H9 (cell line): ENCODE data around the gene DTD1. TPM values are rescaled to one million over a fixed set of nuclear protein-coding genes. Genes with fewer than 3 reads are reported as not detected.

ENCODE experiments used
- DNase-seq: peaks from one replicate; pipeline ENCODE4 v3.0.0-alpha.2; 2017
- H2AFZ ChIP-seq: one replicate; pipeline ENCODE4 v1.6.1; 2013; ENCODE audit warnings: mild to moderate bottlenecking, low read length, control low read depth, moderate library complexity
- H2AK5ac ChIP-seq: 2 replicates; pipeline ENCODE4 v1.6.1; 2013; ENCODE audit warnings: low read length, control low read depth, mixed read lengths; ENCODE audit not compliant: insufficient read length
- H2BK120ac ChIP-seq: one replicate; pipeline ENCODE4 v1.6.1; 2013; ENCODE audit warnings: low read depth, mild to moderate bottlenecking, low read length, control low read depth, inconsistent platforms; ENCODE audit not compliant: poor library complexity, severe bottlenecking
- H2BK12ac ChIP-seq: 2 replicates; pipeline ENCODE4 v1.6.1; 2013; ENCODE audit warnings: low read length, control low read depth, mixed read lengths, low read depth; ENCODE audit not compliant: insufficient read length
- H2BK15ac ChIP-seq: 2 replicates; pipeline ENCODE4 v1.6.1; 2013; ENCODE audit warnings: low read depth, low read length, control low read depth
- H2BK20ac ChIP-seq: one replicate; pipeline ENCODE4 v1.6.1; 2013; ENCODE audit warnings: low read depth, mild to moderate bottlenecking, low read length, control low read depth, inconsistent platforms; ENCODE audit not compliant: poor library complexity, severe bottlenecking
- H2BK5ac ChIP-seq: 2 replicates; pipeline ENCODE4 v1.6.1; 2013; ENCODE audit warnings: low read length, control low read depth, mixed read lengths; ENCODE audit not compliant: insufficient read length
- H3K14ac ChIP-seq: 2 replicates; pipeline ENCODE4 v1.6.1; 2013; ENCODE audit warnings: low read length, control low read depth; ENCODE audit not compliant: insufficient read depth
- H3K18ac ChIP-seq: 2 replicates; pipeline ENCODE4 v1.6.1; 2013; ENCODE audit warnings: low read depth, mild to moderate bottlenecking, mixed read lengths, low read length, control low read depth; ENCODE audit not compliant: insufficient read length
- H3K23ac ChIP-seq: 2 replicates; pipeline ENCODE4 v1.6.1; 2013; ENCODE audit warnings: low read length, control low read depth, mixed read lengths, low read depth; ENCODE audit not compliant: insufficient read length
- H3K23me2 ChIP-seq: 2 replicates; pipeline ENCODE4 v1.6.1; 2013; ENCODE audit warnings: low read depth, mild to moderate bottlenecking, mixed read lengths, low read length, control low read depth; ENCODE audit not compliant: insufficient read length, poor library complexity, severe bottlenecking
- H3K27ac ChIP-seq: 2 replicates; pipeline ENCODE4 v1.5.1; 2013; ENCODE audit warnings: low read length, control low read depth, mixed read lengths, low read depth; ENCODE audit not compliant: insufficient read length
- H3K27me3 ChIP-seq: 2 replicates; pipeline ENCODE4 v1.6.1; 2013; ENCODE audit warnings: low read length, control low read depth, inconsistent platforms; ENCODE audit not compliant: insufficient read depth
- H3K4ac ChIP-seq: 2 replicates; pipeline ENCODE4 v1.6.1; 2013; ENCODE audit warnings: low read depth, mild to moderate bottlenecking, control low read depth, inconsistent platforms, low read length, moderate library complexity
- H3K4me1 ChIP-seq: 2 replicates; pipeline ENCODE4 v1.6.1; 2013; ENCODE audit warnings: low read length, control low read depth, inconsistent platforms; ENCODE audit not compliant: insufficient read depth
- H3K4me2 ChIP-seq: 2 replicates; pipeline ENCODE4 v1.6.1; 2013; ENCODE audit warnings: low read length, control low read depth, mixed read lengths; ENCODE audit not compliant: insufficient read length, insufficient read depth
- H3K56ac ChIP-seq: 2 replicates; pipeline ENCODE4 v1.6.1; 2013; ENCODE audit warnings: low read depth, mild to moderate bottlenecking, mixed read lengths, low read length, control low read depth; ENCODE audit not compliant: insufficient read length
- H3K79me1 ChIP-seq: 2 replicates; pipeline ENCODE4 v1.6.1; 2013; ENCODE audit warnings: low read depth, mild to moderate bottlenecking, moderate library complexity, low read length, control low read depth, inconsistent platforms; ENCODE audit not compliant: insufficient read depth, poor library complexity, severe bottlenecking
- H3K79me2 ChIP-seq: 2 replicates; pipeline ENCODE4 v1.6.1; 2013; ENCODE audit warnings: low read length, control low read depth, inconsistent platforms; ENCODE audit not compliant: insufficient read depth
- H3K9ac ChIP-seq: 2 replicates; pipeline ENCODE4 v1.6.1; 2013; ENCODE audit warnings: low read length, control low read depth, mixed read lengths; ENCODE audit not compliant: insufficient read length; ENCODE audit errors: extremely low read depth
- H3K9me3 ChIP-seq: one replicate; pipeline ENCODE4 v1.6.1; 2013; ENCODE audit warnings: low read depth, low read length, inconsistent platforms; ENCODE audit not compliant: control insufficient read depth
- H3T11ph ChIP-seq: one replicate; pipeline ENCODE4 v1.6.1; 2013; ENCODE audit warnings: mild to moderate bottlenecking, low read length, control low read depth, inconsistent platforms
- H4K20me1 ChIP-seq: one replicate; pipeline ENCODE4 v1.6.1; 2013; ENCODE audit not compliant: control insufficient read depth, insufficient read length, insufficient read depth
- H4K5ac ChIP-seq: 2 replicates; pipeline ENCODE4 v1.6.1; 2013; ENCODE audit warnings: low read depth, mild to moderate bottlenecking, mixed read lengths, low read length, control low read depth; ENCODE audit not compliant: insufficient read length
- H4K8ac ChIP-seq: replicated peaks from 2 replicates; pipeline ENCODE4 v1.6.1; 2013; ENCODE audit warnings: low read length, control low read depth, mixed read lengths, low read depth; ENCODE audit not compliant: insufficient read length
- H4K91ac ChIP-seq: 2 replicates; pipeline ENCODE4 v1.6.1; 2013; ENCODE audit warnings: low read depth, mild to moderate bottlenecking, moderate library complexity, mixed read lengths, low read length, control low read depth; ENCODE audit not compliant: insufficient read length
- H3K27ac Mint-ChIP-seq, 3 experiments: 2 replicates in 2 of 3; 3 replicates in 1 of 3; pipeline ENCODE4 v1.8.0; 2020 to 2021; ENCODE audit warnings: mixed read lengths in 3 of 3, mild to moderate bottlenecking in 1 of 3, moderate library complexity in 1 of 3
- H3K27me3 Mint-ChIP-seq: 2 replicates; pipeline ENCODE4 v1.8.0; 2021; ENCODE audit warnings: low read depth, mild to moderate bottlenecking, moderate library complexity, mixed read lengths
- H3K36me3 Mint-ChIP-seq, 3 experiments: 2 replicates in 2 of 3; 3 replicates in 1 of 3; pipeline ENCODE4 v1.8.0; 2020 to 2021; ENCODE audit warnings: low read depth in 3 of 3, mixed read lengths in 3 of 3; ENCODE audit not compliant: insufficient read depth in 1 of 3
- H3K4me1 Mint-ChIP-seq, 2 experiments: 2 replicates each; pipeline ENCODE4 v1.8.0; 2020; ENCODE audit warnings: mixed read lengths in 2 of 2
- H3K4me3 Mint-ChIP-seq, 2 experiments: 2 replicates in 1 of 2; 3 replicates in 1 of 2; pipeline ENCODE4 v1.8.0; 2020 to 2021; ENCODE audit warnings: mild to moderate bottlenecking in 2 of 2, mixed read lengths in 2 of 2, moderate library complexity in 1 of 2
- H3K9me3 Mint-ChIP-seq, 2 experiments: 2 replicates in 1 of 2; 3 replicates in 1 of 2; pipeline ENCODE4 v1.8.0; 2020; ENCODE audit warnings: mild to moderate bottlenecking in 2 of 2, mixed read lengths in 2 of 2, moderate library complexity in 1 of 2
- WGBS: extraction: QIAGEN DNeasy Blood & Tissue Kit; methylation state at CpG from one replicate; pipeline ENCODE4 v1.1.7; 2013; ENCODE audit warnings: missing lambda C conversion rate, low lambda C conversion rate, mixed read lengths; ENCODE audit not compliant: insufficient read length; ENCODE audit errors: extremely low coverage; 5-methylcytosine and 5-hydroxymethylcytosine counted together
- total RNA-seq: library from RNA; stranded (reverse); gene quantifications from 2 replicates; pipeline ENCODE4 v1.2.1, GENCODE V29; 2021
- TF ChIP-seq, protein P1 (sequence below): fragments of 200-600 bp; sonication (generic); conservative IDR thresholded peaks from 3 replicates; pipeline ENCODE4 v1.8.0; 2021; ENCODE audit warnings: antibody characterized with exemption, mild to moderate bottlenecking

The DTD1 gene
- total RNA-seq, 1 experiment from 2014 or later = 62.0 TPM

DNA sequence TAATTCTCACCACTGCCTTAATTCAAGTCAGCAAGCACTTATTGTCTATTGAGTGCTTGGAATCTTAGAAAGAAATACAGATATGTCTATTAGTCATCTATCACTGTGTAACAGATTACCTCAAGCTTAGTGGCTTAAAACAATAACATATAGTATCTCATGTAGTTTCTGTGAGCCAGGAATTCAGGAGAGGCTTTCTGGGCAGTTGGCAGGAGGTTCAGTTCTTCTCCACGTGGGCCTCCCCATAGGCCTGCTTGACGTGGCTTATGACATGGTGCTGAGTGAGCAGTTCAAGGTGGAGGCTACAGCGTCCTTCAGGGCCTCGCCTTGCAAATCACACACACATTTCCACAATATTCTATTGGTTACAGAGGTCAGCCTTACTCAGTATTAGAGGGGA is 69.7 kb downstream of the DTD1 start:
- H3K79me2 ChIP-seq = no peaks in the 10 kb centered on the region
- H3K4me1 Mint-ChIP-seq = no peaks in the 10 kb centered on the region
- H2AK5ac ChIP-seq = no peak overlapping the region
- H2BK12ac ChIP-seq = no peak overlapping the region
- no peaks in the 10 kb centered on the region for H3K79me1 ChIP-seq
- no peaks in the 10 kb centered on the region for H3K23me2 ChIP-seq
- no peaks in the 10 kb centered on the region for H3K9me3 ChIP-seq
- no peak overlapping the region for H3K56ac ChIP-seq
- no peak overlapping the region for H3K9ac ChIP-seq
- no peak overlapping the region for H3K23ac ChIP-seq
- no peaks in the 10 kb centered on the region for H3K9me3 Mint-ChIP-seq
- H4K5ac ChIP-seq = no peak overlapping the region
- no peaks in the 10 kb centered on the region for H4K20me1 ChIP-seq
- no peak overlapping the region for H3K18ac ChIP-seq
- H3K14ac ChIP-seq = no peak overlapping the region
- H2BK15ac ChIP-seq = no peak overlapping the region
- H2BK5ac ChIP-seq = no peak overlapping the region
- H3K4me1 ChIP-seq = no peaks in the 10 kb centered on the region
- no peak overlapping the region for H2AFZ ChIP-seq
- TF ChIP-seq, protein P1, sequence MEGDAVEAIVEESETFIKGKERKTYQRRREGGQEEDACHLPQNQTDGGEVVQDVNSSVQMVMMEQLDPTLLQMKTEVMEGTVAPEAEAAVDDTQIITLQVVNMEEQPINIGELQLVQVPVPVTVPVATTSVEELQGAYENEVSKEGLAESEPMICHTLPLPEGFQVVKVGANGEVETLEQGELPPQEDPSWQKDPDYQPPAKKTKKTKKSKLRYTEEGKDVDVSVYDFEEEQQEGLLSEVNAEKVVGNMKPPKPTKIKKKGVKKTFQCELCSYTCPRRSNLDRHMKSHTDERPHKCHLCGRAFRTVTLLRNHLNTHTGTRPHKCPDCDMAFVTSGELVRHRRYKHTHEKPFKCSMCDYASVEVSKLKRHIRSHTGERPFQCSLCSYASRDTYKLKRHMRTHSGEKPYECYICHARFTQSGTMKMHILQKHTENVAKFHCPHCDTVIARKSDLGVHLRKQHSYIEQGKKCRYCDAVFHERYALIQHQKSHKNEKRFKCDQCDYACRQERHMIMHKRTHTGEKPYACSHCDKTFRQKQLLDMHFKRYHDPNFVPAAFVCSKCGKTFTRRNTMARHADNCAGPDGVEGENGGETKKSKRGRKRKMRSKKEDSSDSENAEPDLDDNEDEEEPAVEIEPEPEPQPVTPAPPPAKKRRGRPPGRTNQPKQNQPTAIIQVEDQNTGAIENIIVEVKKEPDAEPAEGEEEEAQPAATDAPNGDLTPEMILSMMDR = no peak
- no peaks in the 10 kb centered on the region for H3K27me3 Mint-ChIP-seq
- H3T11ph ChIP-seq = no peak overlapping the region
- no peak for DNase-seq
- H2BK20ac ChIP-seq = no peak overlapping the region
- no peak overlapping the region for H3K27ac Mint-ChIP-seq
- H2BK120ac ChIP-seq = no peak overlapping the region
- WGBS = no CpG with 5 or more reads among the region's 4 CpGs
- H3K36me3 Mint-ChIP-seq = no peaks in the 10 kb centered on the region; a peak in 1 of 7 replicates
- no peak overlapping the region for H4K91ac ChIP-seq
- no peaks in the 10 kb centered on the region for H3K27me3 ChIP-seq
- H3K4me2 ChIP-seq = no peak overlapping the region
- H3K4me3 Mint-ChIP-seq = no peak overlapping the region
- H3K4ac ChIP-seq = no peak overlapping the region
- H3K27ac ChIP-seq = no peak overlapping the region
- H4K8ac ChIP-seq = no peak overlapping the region
